ENCODE results near the gene LMNTD1. TPM values are rescaled to one million over a fixed set of nuclear protein-coding genes. Genes with fewer than 3 reads are reported as not detected.

Gene LMNTD1
- total and polyA plus RNA-seq, 2 experiments from 2014 or later = not detected

GRCh38 chr12:25590011-25590721 lies 37.1 kb upstream of the LMNTD1 start:
- DNase-seq (ENCODE audit: low spot score) = no peak
- TF ChIP-seq POLR2AphosphoS5 (IDR thresholded peaks at IDR 0.05; ENCODE audit: low read depth) (no peak), EZH2 (IDR thresholded peaks at IDR 0.05; ENCODE audit: low read depth, unreplicated experiment) (no peak)
- H2AFZ ChIP-seq = no peak overlapping the region

GRCh38 chr12:25587346-25587745 lies 34.3 kb upstream of the LMNTD1 start:
- no peaks in the 10 kb centered on the region for H3K79me2 ChIP-seq (replicated peaks; ENCODE audit: insufficient read depth)
- 0 out of 2 replicates have a peak, but pooled peaks cover 8% of the 10 kb centered on the region for H3K9me2 ChIP-seq (ENCODE audit: insufficient read depth)
- no peaks in the 10 kb centered on the region for H4K20me1 ChIP-seq (replicated peaks; ENCODE audit: insufficient read depth)
- Mint-ChIP-seq H3K27me3 (ENCODE audit: insufficient read depth, low read depth, poor library complexity) (no peaks in the 10 kb centered on the region), H3K27ac (no peak overlapping the region), H3K4me3 (no peak overlapping the region), H3K4me1 (no peaks in the 10 kb centered on the region), H3K36me3 (ENCODE audit: low read depth) (peaks cover 4% of the 10 kb centered on the region; the same call in 1 of the 3 replicates), H3K9me3 (peaks cover 4% of the 10 kb centered on the region; the same call in 1 of the 3 replicates)
- H3K4me3 ChIP-seq = no peak overlapping the region
- no peaks in the 10 kb centered on the region for H3K4me1 ChIP-seq (ENCODE audit: insufficient read depth)
- DNase-seq (ENCODE audit: low spot score) = no peak
- H3K27me3 ChIP-seq (ENCODE audit: insufficient read depth) = no peaks in the 10 kb centered on the region
- no peaks in the 10 kb centered on the region for H3K36me3 ChIP-seq (ENCODE audit: insufficient read depth)
- no peak overlapping the region for H3K27ac ChIP-seq (ENCODE audit: low read depth)
- H3K4me2 ChIP-seq = no peak overlapping the region
- H3F3A ChIP-seq (replicated peaks; ENCODE audit: low read depth) = no peaks in the 10 kb centered on the region
- no peak overlapping the region for H2AFZ ChIP-seq
- no peak for TF ChIP-seq ZNF114 (CRISPR knock-in tag; IDR thresholded peaks at IDR 0.05)
- no peak for TF ChIP-seq NANOG (IDR thresholded peaks at IDR 0.05; ENCODE audit: borderline replicate concordance)
- no peak for TF ChIP-seq POLR2AphosphoS5 (IDR thresholded peaks at IDR 0.05; ENCODE audit: low read depth)
- TF ChIP-seq CREB1 (CRISPR knock-in tag; IDR thresholded peaks at IDR 0.05; ENCODE audit: low read depth) = no peak
- no peak for TF ChIP-seq EZH2phosphoT487 (IDR thresholded peaks at IDR 0.05; ENCODE audit: unreplicated experiment)
- no peak for TF ChIP-seq CTCF (conservative IDR thresholded peaks at IDR 0.05; ENCODE audit: low read depth in 2 of 2)
- TF ChIP-seq ETS1 (IDR thresholded peaks at IDR 0.05) = no peak
- no peak for TF ChIP-seq STAT1 (IDR thresholded peaks at IDR 0.05; ENCODE audit: unreplicated experiment)
- TF ChIP-seq ZNF462 (CRISPR knock-in tag; IDR thresholded peaks at IDR 0.05) = no peak
- no peak for TF ChIP-seq JUNB (IDR thresholded peaks at IDR 0.05; ENCODE audit: unreplicated experiment)
- TF ChIP-seq ZNF331 (CRISPR knock-in tag; IDR thresholded peaks at IDR 0.05; ENCODE audit: low read depth) = no peak
- no peak for ATAC-seq

More at GRCh38 chr12:25590011-25590721, 37.1 kb upstream of the LMNTD1 start:
- Histone ChIP-seq H3K79me2 (replicated peaks; ENCODE audit: insufficient read depth) (no peaks in the 10 kb centered on the region), H3K27ac (ENCODE audit: low read depth) (no peak overlapping the region), H3K4me3 (no peak overlapping the region), H3K9me2 (ENCODE audit: insufficient read depth) (0 out of 2 replicates have a peak, but pooled peaks cover 8% of the 10 kb centered on the region), H3K27me3 (ENCODE audit: insufficient read depth) (no peaks in the 10 kb centered on the region), H3K4me2 (no peak overlapping the region), H4K20me1 (replicated peaks; ENCODE audit: insufficient read depth) (no peaks in the 10 kb centered on the region), H3K36me3 (ENCODE audit: insufficient read depth) (no peaks in the 10 kb centered on the region), H3K4me1 (ENCODE audit: insufficient read depth) (no peaks in the 10 kb centered on the region), H3F3A (replicated peaks; ENCODE audit: low read depth) (no peaks in the 10 kb centered on the region)
- H3K4me1 Mint-ChIP-seq = no peaks in the 10 kb centered on the region
- no peaks in the 10 kb centered on the region for H3K27me3 Mint-ChIP-seq (ENCODE audit: insufficient read depth, low read depth, poor library complexity)
- ATAC-seq = no peak
- peaks cover 10% of the 10 kb centered on the region; the same call in 2 of the 3 replicates for H3K9me3 Mint-ChIP-seq
- H3K36me3 Mint-ChIP-seq (ENCODE audit: low read depth) = peaks cover 4% of the 10 kb centered on the region; the same call in 1 of the 3 replicates
- H3K4me3 Mint-ChIP-seq = no peak overlapping the region
- no peak overlapping the region for H3K27ac Mint-ChIP-seq

All from GM23338 (cell line).